ENCODE results near the gene ZNF365.
A peak's percentile ranks its signal among the peaks of the same experiment; 100 is the strongest.
"Not testable (repeated sequence)": the region's sequence is repeated elsewhere in the genome, so short reads cannot be mapped to it uniquely, and the experiment has no call there.

Gene ZNF365, protein sequence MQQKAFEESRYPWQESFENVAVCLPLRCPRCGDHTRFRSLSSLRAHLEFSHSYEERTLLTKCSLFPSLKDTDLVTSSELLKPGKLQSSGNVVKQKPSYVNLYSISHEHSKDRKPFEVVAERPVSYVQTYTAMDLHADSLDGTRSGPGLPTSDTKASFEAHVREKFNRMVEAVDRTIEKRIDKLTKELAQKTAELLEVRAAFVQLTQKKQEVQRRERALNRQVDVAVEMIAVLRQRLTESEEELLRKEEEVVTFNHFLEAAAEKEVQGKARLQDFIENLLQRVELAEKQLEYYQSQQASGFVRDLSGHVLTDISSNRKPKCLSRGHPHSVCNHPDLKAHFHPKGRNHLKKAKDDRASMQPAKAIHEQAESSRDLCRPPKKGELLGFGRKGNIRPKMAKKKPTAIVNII

DNA sequence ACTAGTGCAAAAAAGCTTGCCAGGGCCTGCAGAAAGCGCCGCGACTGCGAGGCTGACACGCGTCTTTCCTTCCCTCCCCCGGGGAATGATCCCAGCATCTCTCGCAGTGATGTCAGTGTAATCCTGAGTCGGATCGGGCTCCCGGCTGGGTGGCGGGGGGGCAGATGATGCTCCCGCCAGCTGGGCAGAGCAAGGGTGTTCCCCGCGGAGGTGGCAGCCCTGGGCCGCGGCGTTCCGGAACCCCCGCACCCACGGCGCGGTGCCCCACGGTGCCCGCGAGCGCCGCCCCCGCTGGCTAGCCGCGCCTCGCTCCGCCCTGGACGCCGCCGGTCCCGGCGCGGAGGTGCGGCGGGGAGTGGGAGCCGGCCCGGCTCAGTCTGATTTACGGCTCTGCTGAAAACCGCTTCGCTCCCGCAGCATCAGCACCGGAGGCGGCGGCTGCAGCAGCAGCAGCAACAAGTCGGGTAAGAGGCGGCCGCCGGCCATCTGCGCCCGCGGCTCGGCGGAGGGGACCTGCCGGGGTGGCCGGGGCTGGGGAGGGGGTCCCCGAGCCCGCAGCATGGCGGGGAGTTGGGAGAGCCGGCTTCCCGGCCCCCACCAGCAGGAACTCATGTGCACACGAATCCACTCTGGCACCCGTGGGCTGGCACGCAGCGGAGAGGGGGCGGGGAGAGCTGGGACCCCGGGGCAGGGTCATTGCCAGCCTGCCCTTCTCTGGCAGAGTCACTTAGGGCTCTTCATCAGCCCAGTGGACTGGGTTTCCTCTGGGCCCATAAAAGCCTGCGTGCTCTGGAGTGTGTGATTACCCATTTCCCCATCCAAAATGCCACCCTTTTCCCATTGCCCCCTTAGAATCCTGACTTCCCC is at the start of gene ZNF365:
ZNF365 (plus strand) TSS at position 375 of the 867 bp plus-strand sequence. CDS start 1,825 bp downstream, outside the sequence.
- DNase-seq, result peak; percentile 70 to 95 (median 85)
- intact Hi-C loops (cut with DNase I), result no loop called here

DNA sequence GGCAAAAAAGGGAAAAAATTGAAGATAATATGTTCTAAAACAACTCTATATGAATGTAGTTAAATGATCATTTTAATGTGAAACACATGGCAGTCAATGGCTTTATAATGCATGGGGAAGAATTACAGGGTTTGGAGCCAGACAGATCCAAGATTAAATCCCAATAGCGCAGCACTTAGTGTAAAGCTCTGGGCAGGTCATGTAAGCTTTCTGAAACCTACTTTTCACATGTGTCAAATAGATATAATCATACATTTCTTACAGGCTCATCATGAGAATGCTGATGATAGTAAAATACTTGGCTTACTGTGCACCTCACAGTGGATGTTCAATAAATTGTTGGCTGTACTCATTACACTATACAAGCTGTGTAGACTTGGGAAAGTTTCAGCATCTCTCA is 48.0 kb upstream of the ZNF365 start:
- DNase-seq, result no peak
- intact Hi-C loops (cut with DNase I), result no loop called here

GRCh38 chr10:62327885-62328284 is 46.3 kb upstream of the ZNF365 start:
- no peak for DNase-seq
- intact Hi-C loops (cut with DNase I), result no loop called here

DNA sequence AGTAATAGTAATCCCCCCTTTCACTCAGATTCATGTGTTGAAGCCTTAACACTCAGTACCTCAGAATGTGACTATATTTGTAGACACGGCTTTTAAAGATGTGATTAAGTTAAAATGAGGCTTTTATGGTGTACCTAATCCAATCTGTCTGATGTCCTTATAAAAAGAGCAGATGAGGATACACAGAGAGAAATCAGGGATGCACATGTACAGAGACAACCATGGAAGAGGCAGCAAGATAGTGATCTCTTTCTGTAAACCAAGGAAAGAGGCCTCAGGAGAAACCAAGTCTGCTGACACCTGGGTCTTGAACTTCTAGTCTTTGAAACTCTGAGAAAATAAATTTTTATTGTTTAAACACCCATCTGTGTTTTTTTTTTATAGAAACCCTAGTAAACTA is 44.0 kb upstream of the ZNF365 start:
- intact Hi-C loops (cut with DNase I), result no loop called here
- no peak for DNase-seq

DNA sequence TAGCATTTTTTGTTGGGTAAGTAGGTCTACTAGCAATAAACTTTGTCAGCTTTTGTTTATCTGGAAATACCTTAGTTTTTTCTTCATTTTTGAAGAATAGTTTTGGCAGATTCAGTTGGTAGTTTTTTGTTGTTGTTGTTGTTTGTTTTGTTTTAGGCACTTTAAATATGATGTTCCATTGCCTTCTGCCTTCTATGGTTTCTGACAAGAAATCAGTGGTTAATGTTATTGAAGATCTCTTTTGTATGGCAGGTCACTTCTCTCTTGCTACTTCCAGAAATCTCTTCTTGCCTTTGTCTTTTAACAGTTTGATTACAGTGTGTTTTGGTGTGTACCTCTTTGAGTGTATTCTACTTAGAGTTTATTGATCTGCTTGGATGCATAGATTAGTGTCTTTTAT is 41.8 kb upstream of the ZNF365 start:
- no peak for DNase-seq
- intact Hi-C loops (cut with DNase I), result no loop called here

GRCh38 chr10:62333135-62333889 is 40.9 kb upstream of the ZNF365 start:
- intact Hi-C loops (cut with DNase I), result no loop called here
- DNase-seq, result no peak

DNA sequence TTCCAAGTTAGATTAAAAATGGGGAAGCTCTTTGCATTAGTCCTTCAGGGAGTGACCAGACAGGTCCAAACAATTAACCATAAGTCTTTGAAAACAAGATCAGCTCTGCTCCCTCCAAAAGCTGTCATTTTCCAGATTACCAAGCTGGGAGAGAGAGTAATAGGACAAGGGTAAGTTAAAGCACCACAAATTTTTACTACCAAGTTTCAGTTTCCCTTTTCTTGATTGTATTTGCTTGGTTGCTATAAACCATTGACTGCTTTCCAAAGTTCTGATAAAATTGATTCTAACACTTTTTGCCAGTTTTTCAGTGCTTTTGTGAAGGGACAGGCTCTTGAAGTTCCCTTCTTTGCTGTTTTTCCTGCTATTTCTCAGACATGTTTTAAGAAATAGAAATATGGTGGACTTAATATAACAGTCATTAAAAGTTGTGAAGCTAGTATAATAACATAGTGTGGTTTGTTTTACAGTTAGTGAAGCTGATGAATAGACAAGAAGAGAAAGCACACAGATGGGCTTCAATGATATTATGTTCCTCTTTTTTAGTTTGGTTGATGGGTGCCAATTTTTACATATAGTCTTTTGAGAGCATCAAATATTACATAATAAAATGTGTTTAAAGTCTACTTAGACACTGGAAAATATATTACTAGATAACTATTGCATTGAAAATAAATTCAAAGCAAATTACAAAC is 40.0 kb upstream of the ZNF365 start:
- intact Hi-C loops (cut with DNase I), result no loop called here
- DNase-seq, result no peak

DNA sequence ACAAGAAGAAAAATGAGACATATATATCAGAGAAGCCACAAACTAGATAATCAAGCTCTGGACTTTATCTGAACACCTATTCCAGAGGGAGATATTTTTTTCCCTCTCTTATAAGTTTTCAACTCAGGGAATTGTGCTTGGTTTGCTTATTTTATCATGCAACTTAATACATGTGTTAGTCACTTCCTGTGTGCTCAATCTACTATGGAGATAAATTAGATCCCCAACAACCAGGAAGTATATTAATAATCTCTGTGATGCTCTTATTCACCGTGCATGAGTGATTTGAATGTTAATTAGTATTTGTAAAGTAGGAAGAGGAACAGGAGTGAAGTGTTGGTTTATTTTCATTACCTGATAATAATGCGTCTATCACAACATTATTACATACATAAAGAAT is 38.8 kb upstream of the ZNF365 start:
- intact Hi-C loops (cut with DNase I), result no loop called here
- DNase-seq, result no peak

GRCh38 chr10:62336404-62336803 is 37.8 kb upstream of the ZNF365 start:
- intact Hi-C loops (cut with DNase I), result no loop called here
- no peak for DNase-seq

- intact Hi-C loops (cut with DNase I), result no loop called here
- DNase-seq, result no peak
Observed at GRCh38 chr10:62341419-62341818, 32.8 kb upstream of the ZNF365 start.

DNA sequence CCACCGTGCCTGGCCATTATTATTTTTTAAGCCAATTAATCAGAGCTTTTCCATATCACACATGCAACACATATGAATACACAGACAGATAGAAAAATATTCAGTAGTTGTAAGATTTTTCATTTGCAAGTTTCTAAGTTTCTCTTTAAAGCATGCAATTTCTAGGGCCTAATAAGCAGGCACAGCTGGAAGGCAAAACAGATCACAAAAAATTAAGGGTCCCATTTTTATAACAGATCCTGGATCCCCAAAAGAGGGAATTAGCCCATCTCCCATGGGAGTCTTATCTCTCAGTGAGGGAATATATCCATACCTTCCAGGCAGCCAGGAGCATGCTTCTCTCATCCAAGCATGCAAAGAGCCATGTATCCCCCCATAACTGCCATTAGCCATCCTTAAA is 31.2 kb upstream of the ZNF365 start:
- intact Hi-C loops (cut with DNase I), result no loop called here
- DNase-seq, result no peak

DNA sequence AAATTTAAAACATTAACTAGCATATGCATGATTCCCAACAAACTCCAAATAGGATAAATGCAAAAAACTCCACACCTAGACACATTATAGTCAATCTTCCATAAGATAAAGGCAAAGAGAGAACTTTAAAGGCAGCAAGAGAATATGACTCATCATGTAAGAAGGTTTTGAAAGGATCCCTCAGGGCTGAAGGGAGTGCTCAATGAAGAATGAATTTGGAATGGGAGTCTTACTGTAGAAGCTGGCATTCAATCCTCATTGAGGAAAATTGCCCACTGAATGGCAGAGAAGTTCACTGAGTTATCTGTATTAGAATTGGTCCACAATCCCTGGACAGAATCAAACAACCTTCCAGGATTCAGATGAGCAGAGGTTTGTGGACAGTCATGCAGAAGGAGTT is 26.1 kb upstream of the ZNF365 start:
- intact Hi-C loops (cut with DNase I), result no loop called here
- no peak for DNase-seq

DNA sequence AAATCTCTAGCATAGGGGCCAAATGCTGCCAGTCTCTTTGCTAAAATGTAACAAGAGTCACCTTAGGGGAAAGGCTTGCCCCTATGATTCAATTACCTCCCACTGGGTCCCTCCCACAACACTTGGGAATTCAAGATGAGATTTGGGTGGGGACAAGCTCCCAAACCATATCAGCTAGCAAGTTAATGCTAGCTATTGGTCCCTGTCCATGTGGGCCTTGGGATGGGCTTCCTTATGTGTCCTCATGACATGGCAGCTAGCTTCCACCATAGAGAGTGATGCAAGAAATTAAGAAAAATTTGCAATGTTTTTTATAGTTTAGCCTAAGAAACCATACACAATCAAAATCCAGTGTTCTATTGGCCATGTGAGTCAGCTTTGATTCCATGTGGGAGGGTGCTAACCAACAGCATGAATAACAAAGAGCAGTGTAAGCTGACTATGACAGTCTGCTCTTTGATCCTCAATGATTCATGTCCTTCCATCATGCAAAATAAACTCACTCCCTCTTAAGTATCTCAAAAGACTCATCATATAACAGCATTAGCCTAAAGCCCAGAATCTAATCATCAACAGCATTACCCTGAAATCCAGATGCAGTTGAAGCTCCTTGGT is 21.7 kb upstream of the ZNF365 start:
- no peak for DNase-seq
- intact Hi-C loops (cut with DNase I), result no loop called here

DNA sequence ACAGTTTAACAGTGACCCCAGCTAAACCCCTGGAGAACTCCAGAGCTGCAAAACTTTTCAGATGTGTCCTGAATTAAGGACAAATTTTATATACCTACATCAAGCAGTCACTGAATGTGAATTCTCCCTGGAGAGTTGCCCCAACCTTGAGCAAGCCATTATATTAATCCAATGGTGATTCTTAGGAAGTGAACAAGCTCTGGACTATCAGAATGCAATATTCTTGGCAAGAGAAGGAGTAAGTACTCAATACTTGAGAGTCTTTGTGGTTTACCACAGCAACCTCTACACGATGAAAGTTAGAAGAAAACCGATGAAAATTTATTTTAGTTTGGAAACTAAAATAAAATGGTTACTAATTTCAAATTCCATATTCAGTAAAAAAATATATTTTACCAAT is 19.3 kb upstream of the ZNF365 start:
- intact Hi-C loops (cut with DNase I), result no loop called here
- DNase-seq, result no peak

GRCh38 chr10:62356447-62356846 is 17.7 kb upstream of the ZNF365 start:
- intact Hi-C loops (cut with DNase I), result no loop called here
- no peak for DNase-seq

GRCh38 chr10:62358151-62358550 is 16.0 kb upstream of the ZNF365 start:
- intact Hi-C loops (cut with DNase I); DNase-seq: not testable (repeated sequence)

DNA sequence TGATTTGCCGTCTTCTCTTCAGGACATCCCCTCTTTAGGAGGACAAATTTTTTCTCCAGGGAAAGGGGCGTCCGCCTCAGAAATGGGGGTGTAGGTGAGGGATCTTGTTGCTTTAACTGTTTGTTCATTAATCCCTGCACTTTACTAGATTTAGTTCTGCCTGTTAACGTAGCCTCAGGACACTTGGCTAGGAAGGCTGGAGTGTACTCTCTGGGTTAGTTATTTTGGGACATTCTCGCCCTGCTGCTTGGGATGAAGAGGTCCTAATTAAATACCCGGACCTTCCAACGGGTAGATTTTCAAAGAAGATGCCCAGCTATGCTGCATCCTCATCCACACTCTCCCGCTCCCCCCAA is 552 bp upstream of the ZNF365 start:
- DNase-seq, result peak in 1 of 42 donors; percentile 13

DNA sequence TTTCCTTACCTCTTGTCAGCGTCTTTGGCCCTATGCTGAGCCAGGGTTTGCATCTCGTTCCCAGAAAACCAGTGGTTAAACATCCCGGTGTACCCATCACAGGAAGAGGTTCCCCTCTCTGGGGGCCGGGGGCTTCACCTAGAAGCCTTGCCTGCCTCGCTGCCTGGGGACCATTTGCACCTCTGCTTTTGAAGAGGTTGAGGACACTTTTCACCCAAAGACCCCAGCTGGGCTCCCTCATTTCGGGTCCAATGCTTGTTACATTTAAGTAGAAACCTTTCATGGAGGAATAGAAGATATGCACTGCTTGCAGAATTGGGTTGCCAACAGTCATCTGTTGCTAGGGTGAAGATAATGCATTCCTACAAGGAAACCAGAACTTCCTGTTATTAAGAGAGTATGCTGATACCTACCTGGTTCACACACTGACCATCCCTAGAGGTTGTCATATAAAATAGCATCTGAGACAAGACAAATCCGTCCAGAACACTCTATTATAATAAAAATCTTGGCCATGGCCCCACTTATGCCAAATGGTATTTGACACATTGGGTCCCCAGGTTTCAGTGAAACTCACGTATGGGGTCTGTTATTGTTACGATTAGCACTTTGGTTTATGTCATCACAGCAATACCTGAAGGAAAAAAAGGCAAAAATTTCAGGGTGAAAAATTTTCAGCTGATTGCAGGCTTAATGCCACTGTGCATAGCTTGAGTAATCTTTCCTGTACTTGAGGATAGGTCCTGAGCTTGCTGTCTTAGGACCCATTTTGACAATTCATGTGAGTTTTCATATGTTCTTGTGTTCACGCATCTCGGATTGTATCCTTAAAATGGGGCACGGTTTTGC is 917 bp downstream of the ZNF365 start:
- intact Hi-C loops (cut with DNase I), result no loop called here
- DNase-seq, result peak in 27 of 42 donors; percentile 17 to 65 (median 33)

More for the DNA sequence above, 552 bp upstream of the ZNF365 start:
- intact Hi-C loops (cut with DNase I), result no loop called here

Data from head of caudate nucleus (tissue), 42 donors.